ENCODE measurements around the gene VTI1A.
A peak's percentile ranks its signal among the peaks of the same experiment; 100 is the strongest.

Gene VTI1A

DNA sequence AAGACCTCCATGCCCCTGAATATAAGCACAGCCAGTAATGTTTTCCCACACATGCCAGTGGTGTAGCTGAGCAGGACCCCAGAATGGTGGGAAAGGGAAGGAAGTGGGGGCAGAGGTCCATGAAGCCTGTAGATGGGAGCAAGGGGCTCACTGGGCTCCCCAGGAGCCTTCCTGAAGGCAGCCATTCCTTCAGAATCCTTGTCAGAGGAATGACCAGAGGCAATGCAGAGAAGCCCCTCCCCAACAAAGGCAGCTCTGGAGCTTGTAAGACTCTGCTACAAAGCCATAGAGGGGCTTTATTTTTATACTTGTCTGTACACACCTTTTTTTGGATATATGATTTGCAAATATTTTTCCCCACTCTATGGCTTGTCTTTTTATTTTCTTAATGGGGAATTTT lies 338.1 kb downstream of the VTI1A start:
- no peak for DNase-seq (ENCODE audit: low spot score)

DNA sequence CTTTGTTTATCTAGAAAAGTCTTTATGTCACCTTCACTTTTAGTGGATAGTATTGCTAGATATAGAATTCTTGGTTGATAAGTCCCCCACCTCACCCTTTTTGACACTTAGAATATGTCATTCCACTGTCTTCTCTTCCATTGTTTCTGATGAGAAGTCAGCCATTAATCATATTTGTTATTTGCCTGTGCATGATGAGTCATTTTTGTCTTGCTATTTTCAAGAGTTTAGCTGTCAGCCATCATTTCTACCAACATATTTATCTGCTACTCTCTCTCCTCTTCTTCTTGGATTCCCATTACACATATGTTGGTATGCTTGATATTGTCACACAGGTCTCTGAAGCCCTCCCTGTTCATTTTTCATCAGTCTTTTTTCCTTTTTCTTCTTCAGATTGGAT lies 342.2 kb downstream of the VTI1A start:
- DNase-seq (ENCODE audit: low spot score): no peak

DNA sequence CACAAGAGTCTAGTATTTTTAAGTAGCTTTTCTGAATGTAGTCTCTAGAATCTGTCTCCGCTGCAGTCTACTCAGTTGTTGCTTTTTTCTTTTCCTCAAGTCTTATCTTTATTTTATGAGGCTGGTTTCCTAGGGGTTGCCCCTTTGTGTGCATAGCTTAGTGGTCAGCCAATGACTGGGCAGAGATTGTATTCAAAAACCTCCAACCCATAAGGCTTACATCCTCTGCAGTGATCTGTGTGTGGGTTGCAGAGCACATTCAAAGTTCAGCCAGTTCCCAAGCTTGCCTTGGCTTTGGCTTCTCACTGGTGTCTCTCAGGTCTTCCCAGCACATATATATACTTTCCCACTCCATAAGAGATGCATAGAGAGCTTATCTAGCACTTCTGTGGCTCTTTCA lies 343.0 kb downstream of the VTI1A start:
- DNase-seq (ENCODE audit: low spot score): no peak

DNA sequence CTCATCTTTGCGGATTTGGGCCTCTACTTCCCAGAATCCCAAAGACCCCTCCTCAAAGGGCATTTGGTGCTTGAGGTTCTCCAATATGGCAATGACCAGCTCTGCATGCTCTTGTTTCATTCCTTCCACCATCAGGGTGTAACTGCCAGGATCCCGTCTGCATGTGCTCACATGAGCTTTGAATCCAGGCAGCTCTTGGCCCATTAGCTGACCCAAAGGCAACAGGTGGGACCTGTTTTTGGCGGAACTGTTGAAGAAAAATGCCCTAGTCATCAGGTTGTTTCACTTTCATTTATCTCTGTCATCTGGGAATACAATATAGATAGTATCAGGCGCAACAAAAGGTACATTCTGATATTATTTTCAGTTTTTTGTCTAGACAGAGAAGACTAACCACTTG lies 343.9 kb downstream of the VTI1A start:
- no peak for DNase-seq (ENCODE audit: low spot score)

DNA sequence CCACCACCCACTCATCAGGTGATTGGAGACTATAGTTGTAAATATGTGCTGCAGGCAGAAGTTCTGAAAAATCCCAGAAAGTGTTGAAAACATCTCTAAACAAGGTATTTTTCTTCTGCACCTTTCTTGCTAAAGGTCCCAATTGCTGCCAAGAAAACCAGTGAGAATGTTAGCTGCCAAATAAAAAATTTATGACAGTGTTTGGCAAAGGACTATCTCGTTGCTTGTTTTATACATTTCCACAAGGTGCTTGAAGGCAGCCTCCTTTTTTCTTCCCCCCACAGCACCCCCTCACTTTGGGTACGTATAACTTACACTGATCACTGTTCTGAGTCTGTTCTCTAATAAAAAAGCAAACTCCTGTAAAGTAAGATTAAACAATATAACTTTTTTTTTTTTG lies 344.4 kb downstream of the VTI1A start:
- no peak for DNase-seq (ENCODE audit: low spot score)

DNA sequence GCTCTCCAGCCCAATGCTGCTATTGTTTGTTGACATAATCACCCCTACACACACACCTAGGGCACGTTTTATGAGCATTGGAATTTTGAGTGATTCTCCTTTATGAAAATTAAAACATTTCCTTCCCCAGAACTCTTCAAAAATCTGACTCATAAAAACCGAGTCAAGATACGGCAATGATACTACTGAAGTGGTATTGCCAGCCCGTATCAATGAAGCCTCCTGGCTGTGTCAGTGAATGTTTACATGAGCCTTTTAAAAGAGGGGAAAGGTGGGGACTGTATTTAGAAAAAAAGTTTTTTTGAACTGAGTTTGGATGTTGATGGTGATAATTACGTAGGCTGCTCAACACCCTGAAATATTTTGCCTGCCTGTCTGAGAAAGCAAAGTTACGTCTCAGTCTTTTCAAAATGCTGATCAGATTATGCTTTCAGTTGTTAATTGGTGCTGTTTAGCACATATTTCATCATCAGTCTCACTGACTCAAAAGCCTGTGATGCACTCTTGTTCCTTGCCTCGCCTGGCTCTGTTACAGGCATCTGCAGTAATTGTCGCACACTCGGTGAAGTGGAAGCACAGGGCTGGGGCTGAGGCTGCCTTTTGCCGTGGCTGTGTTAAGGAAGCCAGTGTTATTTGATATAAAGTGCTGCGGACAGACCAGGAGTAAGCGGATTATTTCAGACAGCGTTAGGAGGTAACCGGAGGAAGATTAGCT lies 345.6 kb downstream of the VTI1A start:
- peak; percentile 32 for DNase-seq (ENCODE audit: low spot score)

DNA sequence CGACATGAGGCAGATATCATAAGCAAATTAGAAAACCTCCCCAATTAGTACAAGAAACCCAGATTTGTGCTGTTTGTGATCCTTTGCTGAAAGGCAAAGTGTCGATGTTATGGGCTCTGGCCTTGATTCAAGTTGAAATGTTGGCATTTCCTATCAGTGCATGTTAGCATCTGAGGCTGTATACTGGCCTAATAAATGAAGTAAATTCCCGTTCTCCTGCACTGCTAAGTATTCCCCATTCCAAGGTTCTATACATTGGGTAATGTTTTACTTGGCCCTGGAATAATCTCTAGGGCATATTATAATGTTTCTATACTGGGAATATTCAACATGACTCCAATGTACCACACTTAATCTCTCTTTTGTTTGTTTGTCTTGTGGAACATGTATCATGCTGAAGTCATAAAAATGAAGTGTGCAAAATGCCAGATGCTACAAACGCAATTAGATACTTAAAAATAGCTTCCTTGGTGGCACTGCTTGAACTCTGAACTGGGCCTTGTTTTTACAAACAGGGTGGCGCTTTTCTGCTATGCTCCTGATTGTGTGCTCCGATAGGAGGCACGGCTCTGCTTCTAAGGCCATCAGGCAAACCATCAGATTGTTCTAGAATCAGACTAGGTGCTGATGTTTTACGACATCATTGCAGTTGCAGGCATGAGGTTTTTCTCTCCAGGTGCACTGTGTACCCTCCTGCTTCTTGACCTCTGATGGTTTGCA lies 346.3 kb downstream of the VTI1A start:
- no peak for DNase-seq (ENCODE audit: low spot score)

DNA sequence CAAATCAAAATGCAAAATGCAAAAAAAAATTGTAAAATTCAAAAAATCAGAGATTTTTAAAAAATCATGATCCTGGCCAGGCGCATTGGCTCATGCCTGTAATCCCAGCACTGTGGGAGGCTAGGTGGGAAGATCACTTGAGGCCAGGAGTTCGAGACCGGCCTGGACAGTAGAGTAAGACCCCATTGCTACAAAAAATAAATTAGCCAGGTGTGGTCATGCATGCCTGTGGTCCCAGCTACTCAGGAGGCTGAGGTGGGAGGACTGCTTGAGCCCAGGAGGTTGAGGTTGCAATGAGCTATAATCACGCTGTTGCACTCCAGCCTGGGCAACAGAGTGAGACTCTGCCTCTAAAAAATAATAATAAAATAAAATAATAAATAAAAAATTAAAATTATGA lies 347.2 kb downstream of the VTI1A start:
- DNase-seq (ENCODE audit: low spot score): no peak

DNA sequence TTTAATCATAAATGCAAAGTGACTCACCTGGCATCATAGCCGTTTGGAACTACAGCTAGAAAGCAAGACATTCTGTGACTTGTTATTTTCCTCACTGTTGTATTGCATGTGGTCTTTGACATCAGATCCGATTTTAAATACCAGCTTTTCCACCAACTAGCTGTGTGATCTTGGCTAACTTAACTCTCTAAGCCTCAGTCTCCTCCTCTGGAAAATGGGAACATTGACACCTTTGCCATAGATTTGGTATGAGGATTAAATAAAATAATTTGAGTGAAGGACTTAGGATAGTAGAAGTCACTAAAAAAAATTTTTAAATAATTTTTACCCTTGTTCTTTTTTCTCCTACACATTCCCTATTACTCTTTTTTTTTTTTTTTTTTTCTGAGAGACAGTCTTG lies 348.1 kb downstream of the VTI1A start:
- DNase-seq (ENCODE audit: low spot score): no peak

DNA sequence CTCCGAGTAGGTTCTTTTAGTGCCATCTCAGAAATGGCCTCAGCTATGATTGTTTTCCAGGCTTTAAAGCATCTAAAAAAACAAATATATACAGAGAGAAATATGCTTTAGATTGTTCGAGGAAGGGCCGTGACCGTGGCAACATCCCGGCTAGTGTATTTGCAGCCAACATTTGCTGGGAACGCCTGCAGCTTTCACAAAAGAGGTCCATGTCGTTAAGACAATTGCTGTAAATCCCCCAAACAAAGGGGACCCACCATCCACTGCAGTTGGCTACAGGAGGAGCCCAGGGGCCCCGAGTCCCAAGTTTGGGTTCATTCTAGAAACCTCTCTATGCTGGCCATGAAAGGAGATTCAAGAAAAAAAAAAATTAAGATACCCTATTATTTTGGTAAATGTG lies 350.2 kb downstream of the VTI1A start:
- DNase-seq (ENCODE audit: low spot score): no peak

DNA sequence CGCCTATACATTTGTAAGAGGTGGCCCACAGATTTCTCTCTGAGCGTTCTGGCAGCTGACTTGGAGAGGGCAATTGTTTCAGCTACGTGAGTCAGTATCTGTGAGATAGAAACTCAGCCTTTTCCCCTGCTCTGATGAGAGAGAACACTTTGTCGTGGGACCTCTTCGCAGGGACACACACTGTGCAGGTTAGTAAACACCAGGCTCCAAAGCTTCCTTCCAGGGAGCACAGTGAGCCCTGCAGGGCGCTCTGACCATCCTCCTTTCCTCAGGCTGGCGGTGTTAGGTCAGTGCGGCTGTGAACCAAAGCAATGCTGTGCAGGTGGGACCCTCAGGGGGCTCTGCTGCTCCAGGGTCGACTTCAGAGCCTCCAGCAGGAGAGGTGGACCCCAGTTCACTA lies 350.8 kb downstream of the VTI1A start:
- no peak for DNase-seq (ENCODE audit: low spot score)

DNA sequence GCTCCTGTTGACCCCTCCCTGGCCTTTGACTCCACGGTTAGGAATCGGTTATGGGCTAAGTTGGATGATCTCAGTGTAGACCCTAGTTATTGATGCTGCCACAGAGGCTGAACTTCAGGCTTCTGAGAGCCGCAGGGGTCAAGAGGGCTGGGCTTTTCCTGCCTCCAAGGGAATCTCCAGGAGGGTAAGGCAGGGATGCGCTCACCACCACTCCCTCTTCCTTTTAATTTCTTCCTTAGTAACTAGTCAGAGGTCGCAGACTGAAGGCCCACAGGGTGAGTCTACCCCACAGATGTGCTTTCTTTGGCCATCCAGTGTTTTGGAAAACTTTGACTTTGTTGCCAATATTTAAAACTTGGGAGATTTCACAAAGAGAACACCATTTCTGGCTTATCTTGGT lies 352.0 kb downstream of the VTI1A start:
- no peak for DNase-seq (ENCODE audit: low spot score)

DNA sequence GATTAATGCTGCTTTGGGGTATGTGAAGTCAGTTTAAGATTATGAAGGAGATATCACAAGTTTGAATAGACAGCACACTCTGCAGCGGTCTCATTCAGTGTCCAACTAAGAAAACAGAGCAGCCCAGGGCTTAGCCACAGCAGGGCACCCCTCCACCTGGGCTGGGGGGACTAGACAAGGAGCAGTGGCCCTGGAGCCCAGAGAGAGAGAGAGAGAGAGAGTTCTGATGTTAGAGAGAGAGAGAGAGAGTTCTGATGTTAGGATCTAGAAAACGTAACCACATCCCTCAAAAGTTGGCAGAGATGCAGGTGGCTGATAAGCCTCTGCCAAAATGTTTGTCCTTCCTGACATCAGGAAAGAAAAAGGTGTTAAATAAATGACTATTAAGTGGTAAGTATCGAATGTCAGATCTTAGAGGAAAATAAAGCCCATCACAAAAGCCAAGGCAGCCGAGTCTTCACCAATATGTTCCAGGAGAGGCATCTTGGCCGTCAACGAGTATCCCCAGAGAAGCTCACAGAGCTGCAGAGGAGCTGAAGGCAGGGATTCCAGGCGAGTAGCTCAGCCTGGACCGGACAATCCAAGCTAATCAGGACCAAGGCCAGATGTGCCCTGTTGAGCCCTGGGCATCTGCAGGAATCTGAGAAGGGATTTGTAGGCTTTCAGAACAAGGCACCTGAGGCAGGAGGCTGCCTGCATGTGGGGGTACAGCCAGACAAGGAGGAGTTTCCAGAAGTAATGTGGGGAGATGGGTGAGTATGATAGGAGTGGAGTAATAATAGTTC lies 352.9 kb downstream of the VTI1A start:
- DNase-seq (ENCODE audit: low spot score): no peak

DNA sequence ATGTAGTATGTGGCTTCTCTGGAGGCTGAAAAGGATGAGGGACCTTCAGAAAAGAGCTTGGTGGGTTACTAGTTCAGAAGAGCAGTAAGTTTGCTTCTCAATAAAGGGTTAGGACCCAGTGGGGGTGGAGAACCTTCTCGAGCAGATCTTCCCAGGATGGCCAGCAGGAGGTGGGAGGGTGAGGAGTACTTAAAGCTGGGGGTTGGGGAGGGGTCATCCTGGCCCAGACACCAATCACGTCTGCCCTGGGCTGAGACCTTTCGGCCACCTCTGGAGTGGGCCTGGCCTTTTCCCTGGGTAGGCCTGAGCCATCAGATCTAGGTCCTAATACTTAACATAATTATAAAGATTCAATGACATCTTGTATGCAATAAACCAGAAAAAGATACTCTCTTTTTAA lies 354.0 kb downstream of the VTI1A start:
- no peak for DNase-seq (ENCODE audit: low spot score)

DNA sequence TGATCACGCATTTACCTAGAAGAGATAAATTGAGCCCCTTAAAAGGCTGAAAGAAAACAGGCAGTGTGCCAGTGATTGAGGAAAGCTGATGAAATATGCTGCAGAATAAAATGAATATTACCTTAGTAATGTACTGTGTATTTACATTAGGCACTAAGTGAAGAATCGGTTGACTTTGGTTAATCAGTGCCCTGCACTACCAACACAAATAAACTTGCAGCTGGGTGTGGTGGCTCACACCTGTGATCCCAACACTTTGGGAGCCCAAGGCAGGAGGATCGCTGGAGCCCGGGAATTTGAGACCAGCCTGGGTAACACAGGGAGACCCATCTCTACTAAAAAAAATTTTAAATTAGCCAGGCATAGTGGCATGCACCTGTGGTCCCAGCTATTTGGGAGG lies 354.7 kb downstream of the VTI1A start:
- DNase-seq (ENCODE audit: low spot score): no peak

DNA sequence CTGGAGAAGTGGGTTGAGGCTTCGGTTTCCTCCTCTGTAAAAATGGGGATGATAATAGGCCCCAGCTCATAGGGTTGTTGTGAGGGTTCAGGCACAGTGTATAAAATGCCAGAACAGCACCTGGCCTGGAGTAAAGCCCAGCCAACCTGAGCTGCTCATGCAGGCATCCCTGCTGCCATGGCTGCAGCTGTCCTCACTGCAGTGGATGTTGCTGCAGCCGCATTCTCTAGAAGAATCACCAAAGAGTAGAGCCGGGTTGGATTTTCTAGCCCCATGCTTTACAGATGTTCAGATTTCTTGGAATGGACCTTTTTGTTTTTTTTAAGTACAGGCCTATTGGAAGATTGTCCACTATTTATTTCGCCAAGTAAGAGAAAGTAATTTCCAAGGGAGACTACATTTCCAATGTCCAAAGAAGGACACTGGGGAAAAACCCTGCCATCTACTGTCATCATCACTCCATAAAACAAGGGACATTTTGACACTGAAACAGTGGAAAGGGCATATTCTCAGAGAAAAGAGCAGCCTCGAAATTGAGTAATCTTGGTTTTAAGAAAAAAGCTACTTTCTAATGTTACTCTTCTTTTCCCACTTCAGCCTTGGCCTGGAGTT lies 355.5 kb downstream of the VTI1A start:
- DNase-seq (ENCODE audit: low spot score): no peak

DNA sequence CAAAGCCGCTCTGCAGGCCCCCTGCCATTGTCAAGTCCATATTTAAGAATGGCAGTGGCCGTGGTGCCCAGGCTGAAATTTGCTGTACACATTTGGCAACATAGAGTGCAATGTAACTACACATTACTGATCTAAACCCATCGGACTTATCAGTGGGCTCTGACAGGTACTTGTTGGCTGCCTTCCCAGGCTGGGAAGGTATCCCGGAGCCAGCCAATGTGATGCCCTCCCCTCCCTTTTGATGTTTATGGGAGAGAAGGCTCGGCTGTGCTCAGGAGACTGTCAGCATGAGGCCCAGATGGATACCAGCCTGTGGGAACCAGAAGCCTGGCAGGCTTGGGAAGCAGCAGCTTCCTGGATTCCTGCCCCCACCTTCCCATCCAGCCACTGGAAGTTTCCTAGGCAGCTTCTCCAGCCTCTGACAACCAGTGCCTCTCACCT lies 357.0 kb downstream of the VTI1A start:
- peak; percentile 22 for DNase-seq (ENCODE audit: low spot score)

DNA sequence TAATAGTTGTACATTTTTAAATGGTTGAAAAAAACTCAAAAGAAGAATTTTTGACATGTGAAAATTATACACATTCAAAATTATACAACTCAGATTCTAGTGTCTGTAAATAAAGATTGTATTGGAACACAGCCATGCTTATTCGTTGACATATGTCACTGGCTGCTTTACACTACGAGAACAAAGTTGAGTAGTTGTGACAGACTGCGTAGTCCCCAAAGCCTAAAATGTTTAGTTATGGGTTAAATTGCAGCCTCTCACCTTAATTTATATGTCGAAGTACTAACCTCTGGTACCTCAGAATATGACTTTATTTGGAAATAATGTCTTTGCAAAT lies 358.2 kb downstream of the VTI1A start:
- no peak for DNase-seq (ENCODE audit: low spot score)

DNA sequence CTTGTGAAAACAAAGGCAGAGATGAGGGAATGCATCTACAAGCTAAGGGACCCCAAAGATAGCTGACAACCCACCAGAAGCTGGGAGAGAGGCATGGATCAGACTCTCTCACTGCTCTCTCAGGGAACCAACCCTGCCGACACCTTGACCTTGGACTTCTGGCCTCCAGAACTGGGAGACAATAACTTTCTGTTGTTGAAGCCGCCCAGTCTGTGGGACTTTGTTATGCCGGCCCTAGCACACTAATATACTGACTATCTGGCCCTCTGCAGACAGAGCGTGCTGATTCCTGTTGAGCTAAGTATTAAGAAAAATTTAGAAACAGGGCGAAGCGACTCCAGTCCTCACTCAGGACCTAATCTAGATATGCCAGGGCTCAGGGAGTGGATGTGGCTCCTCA lies 358.7 kb downstream of the VTI1A start:
- no peak for DNase-seq (ENCODE audit: low spot score)

DNA sequence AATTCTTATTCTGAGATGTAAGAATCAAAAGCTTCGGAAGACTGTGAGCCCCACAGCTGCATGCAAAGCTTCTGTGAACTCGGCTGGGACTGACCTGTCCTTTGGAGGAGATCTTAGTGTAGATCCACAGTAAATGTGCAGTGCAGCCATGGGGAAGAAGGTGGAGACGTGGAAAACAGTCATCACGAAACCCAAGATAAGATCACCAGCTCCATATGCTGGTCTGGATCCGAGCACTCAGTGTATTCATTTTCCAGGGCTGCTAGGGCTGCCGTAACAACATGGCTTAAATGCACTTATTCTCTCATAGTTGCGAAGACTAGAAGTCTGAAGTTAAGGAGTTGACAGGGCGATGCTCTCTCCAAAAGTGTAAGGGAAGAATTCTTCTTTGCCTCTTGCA lies 360.0 kb downstream of the VTI1A start:
- no peak for DNase-seq (ENCODE audit: low spot score)

DNA sequence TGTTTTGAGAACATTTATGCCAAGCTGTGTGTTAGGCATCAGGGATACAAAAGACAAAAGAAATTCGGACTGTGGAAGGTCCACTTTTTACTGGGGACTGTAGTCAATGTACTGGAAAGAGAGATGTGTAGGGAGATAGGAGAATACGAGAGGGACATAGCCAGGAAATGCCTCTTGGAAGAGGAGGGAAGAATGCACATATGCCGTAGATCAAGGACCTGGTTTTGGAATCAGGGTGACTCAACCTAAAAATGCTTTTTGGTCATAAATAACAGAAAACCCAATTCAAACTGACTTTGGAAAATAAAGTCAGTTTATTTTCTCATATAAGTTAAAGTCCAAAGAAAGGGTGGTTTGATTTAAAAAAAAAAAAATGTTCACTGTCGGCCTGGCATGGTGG lies 362.7 kb downstream of the VTI1A start:
- no peak for DNase-seq (ENCODE audit: low spot score)

DNA sequence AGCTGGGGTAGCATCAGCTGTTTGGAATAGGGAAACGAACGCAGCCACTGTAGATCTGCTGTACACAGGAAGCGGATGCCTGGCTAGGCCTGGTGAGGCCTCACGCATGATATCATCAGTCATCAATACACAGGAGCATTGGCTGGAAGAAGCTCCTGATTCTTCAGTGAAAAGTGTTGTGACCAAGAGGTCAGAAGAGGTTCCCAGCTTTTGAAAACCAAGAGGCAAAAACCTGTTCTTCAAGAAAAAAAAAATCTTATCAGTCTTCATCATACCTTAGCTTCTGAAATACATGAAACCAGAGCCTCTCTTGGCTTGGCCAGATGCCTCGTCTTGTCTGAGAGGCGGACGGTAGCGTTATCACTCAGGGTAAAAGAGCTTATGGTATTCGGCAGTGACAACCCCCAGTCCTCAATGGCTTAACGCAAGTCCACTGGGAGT lies 363.7 kb downstream of the VTI1A start:
- DNase-seq (ENCODE audit: low spot score): no peak

Measured in pons (tissue), 1 donor.